HepG2 (cell line): ENCODE data around the gene CCDC106. TPM values are rescaled to one million over a fixed set of nuclear protein-coding genes. Genes with fewer than 3 reads are reported as not detected.
A peak's percentile ranks its signal among the peaks of the same experiment; 100 is the strongest.

Experiments used
- ADNP ChIP-seq: sonication (generic); formaldehyde crosslinking; IDR thresholded peaks from 2 replicates; pipeline ENCODE4 v1.4.0; 2020; ENCODE audit warnings: missing genetic modification reagents
- HDAC6 ChIP-seq: fragments of 200-600 bp; sonication (generic); IDR thresholded peaks from 2 replicates; pipeline ENCODE4 v1.7.0; 2017; ENCODE audit warnings: mild to moderate bottlenecking, antibody characterized with exemption, low read length, low read depth
- HMG20B ChIP-seq: conservative IDR thresholded peaks from 2 replicates; pipeline ENCODE4 v1.6.1; 2016; ENCODE audit warnings: missing genetic modification reagents, missing compliant biosample characterization
- HMGXB4 ChIP-seq, 2 experiments: sonication (generic) in 1 of 2; formaldehyde crosslinking in 1 of 2; IDR thresholded peaks; 2 replicates each; pipeline versions ENCODE4 v1.4.0 to v1.6.1; 2018 to 2020; ENCODE audit warnings: missing genetic modification reagents in 2 of 2, borderline replicate concordance in 1 of 2, low read depth in 1 of 2, mild to moderate bottlenecking in 1 of 2, missing biosample characterization in 1 of 2
- KDM3A ChIP-seq: IDR thresholded peaks from 2 replicates; pipeline ENCODE4 v1.6.1; 2018; ENCODE audit warnings: low read depth, missing compliant biosample characterization
- MTERF4 ChIP-seq: sonication (generic); formaldehyde crosslinking; IDR thresholded peaks from 2 replicates; pipeline ENCODE4 v1.8.0; 2023; ENCODE audit warnings: mild to moderate bottlenecking, missing genetic modification reagents
- PCBP2 ChIP-seq: fragments of 200-400 bp; formaldehyde crosslinking; optimal IDR thresholded peaks from 2 replicates; pipeline ENCODE3; 2018; ENCODE audit warnings: low read length, low read depth; ENCODE audit not compliant: poor library complexity, severe bottlenecking
- SAP130 ChIP-seq: IDR thresholded peaks from 2 replicates; pipeline ENCODE4 v1.6.1; 2016; ENCODE audit warnings: low read depth
- SMARCE1 ChIP-seq: fragments of 450-650 bp; IDR thresholded peaks from 2 replicates; pipeline ENCODE4 v1.6.1; 2017; ENCODE audit warnings: borderline replicate concordance
- SP5 ChIP-seq: IDR thresholded peaks from 2 replicates; pipeline ENCODE4 v1.6.1; 2016; ENCODE audit warnings: low read depth, borderline replicate concordance
- TSC22D2 ChIP-seq: sonication (generic); formaldehyde crosslinking; IDR thresholded peaks from 2 replicates; pipeline ENCODE4 v1.5.1; 2020; ENCODE audit warnings: missing genetic modification reagents, mild to moderate bottlenecking, borderline replicate concordance
- ZC3H4 ChIP-seq: sonication (generic); formaldehyde crosslinking; IDR thresholded peaks from 2 replicates; pipeline ENCODE4 v1.4.0; 2020; ENCODE audit warnings: missing genetic modification reagents, borderline replicate concordance
- ZEB1 ChIP-seq: IDR thresholded peaks from 2 replicates; pipeline ENCODE4 v1.6.1; 2012; ENCODE audit warnings: mild to moderate bottlenecking, low read depth, inconsistent platforms; ENCODE audit not compliant: insufficient replicate concordance
- ZFP82 ChIP-seq: sonication (generic); formaldehyde crosslinking; IDR thresholded peaks from 2 replicates; pipeline ENCODE4 v1.5.1; 2020; ENCODE audit warnings: mild to moderate bottlenecking, missing genetic modification reagents, borderline replicate concordance
- ZKSCAN8 ChIP-seq: IDR thresholded peaks from 2 replicates; pipeline ENCODE4 v1.6.1; 2016; ENCODE audit warnings: borderline replicate concordance, missing genetic modification reagents, missing compliant biosample characterization
- polyA plus RNA-seq, 8 experiments: library from polyadenylated mRNA; depleted of rRNA in 3 of 8; stranded (reverse) in 7 of 8; unstranded in 1 of 8; fragments of >200 nt; fragmentation: Illumina TruSeq in 4 of 8; extraction: Trizol in 4 of 8; gene quantifications; 2 replicates each; pipeline versions ENCODE4 v1.2.1 to v1.2.3, GENCODE V29; 2011 to 2016; ENCODE audit warnings: low read depth in 4 of 8, missing spikeins in 1 of 8, mixed read lengths in 1 of 8; ENCODE audit not compliant: insufficient read depth in 1 of 8
- total RNA-seq, 5 experiments: library from RNA; depleted of rRNA; stranded (reverse); fragments of >200 nt; fragmentation: Illumina TruSeq; extraction: Trizol; gene quantifications; 2 replicates each; pipeline ENCODE4 v1.2.3, GENCODE V29; 2016; ENCODE audit warnings: low read depth in 1 of 5
- TF ChIP-seq, protein P1 (sequence below): sonication (generic); formaldehyde crosslinking; IDR thresholded peaks from 2 replicates; pipeline ENCODE4 v1.4.0; 2020; ENCODE audit warnings: missing genetic modification reagents
- TF ChIP-seq, protein P2 (sequence below): sonication (generic); formaldehyde crosslinking; IDR thresholded peaks from 2 replicates; pipeline ENCODE4 v1.4.0; 2020; ENCODE audit warnings: missing genetic modification reagents
- TF ChIP-seq, protein P3 (sequence below): fragments of 450-650 bp; IDR thresholded peaks from 2 replicates; pipeline ENCODE4 v1.6.1; 2017; ENCODE audit warnings: mild to moderate bottlenecking

CCDC106 gene
- total and polyA plus RNA-seq, 2 of the 13 experiments (the other 11 are each of a cell fraction or from before 2014, with no cell fraction given): 4.7 to 8.8 TPM

DNA sequence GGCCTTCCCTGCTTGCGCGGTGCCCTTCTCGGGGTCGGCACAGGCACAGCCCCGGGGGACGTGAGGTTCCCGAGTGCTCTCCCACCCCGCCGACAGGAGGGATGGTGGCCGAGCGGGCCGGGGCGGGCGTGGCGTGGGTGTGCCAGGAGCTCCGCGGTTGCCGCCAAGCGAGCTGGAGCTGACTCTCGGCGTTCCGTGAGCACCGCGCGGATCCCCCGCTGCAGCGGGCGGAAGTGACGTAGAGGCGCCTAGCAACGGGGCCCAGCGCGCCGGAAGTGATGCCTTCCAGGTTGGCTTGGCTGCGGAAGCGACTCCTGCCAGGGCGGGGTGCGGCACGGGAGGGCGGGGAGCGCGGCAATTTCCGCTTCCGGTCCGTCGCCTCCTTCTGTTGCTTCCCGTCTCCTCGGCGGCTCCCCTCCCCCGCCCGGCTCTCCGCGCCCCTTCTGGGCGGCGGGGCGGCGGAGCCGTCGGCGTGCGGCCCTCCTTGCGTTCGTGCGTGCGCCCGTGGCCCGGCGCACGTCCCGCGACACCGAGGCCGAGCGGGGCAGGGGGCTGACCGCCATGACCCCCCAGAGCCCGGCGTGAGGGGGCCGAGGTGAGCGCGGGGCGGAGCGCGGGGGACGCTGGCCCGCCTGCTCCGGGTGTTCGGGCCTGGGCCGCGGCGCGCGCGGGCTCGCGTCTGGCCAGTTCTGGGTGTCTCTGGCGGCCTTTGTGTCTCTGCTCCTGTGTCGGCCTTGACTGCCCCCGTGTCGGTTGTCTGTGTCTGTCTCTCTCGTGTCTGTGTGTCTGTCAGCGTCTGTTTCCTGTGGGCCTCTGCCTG, 27.0 kb downstream of the CCDC106 start, which contains the start of gene EPN1 (continued):
- TF ChIP-seq, protein P1, sequence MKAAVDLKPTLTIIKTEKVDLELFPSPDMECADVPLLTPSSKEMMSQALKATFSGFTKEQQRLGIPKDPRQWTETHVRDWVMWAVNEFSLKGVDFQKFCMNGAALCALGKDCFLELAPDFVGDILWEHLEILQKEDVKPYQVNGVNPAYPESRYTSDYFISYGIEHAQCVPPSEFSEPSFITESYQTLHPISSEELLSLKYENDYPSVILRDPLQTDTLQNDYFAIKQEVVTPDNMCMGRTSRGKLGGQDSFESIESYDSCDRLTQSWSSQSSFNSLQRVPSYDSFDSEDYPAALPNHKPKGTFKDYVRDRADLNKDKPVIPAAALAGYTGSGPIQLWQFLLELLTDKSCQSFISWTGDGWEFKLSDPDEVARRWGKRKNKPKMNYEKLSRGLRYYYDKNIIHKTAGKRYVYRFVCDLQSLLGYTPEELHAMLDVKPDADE (CRISPR knock-in tag): no peak
- peak; percentile 94 for TF ChIP-seq SAP130 (CRISPR knock-in tag)
- TF ChIP-seq ZC3H4: no peak
- TF ChIP-seq ZKSCAN8 (CRISPR knock-in tag): no peak; the same call in 1 of the 2 replicates
- TF ChIP-seq ZFP82: 0 out of 2 replicates have a peak, but pooled peaks have one; percentile 71
- no peak for TF ChIP-seq ADNP (CRISPR knock-in tag)
- no peak for TF ChIP-seq HDAC6
- TF ChIP-seq SMARCE1: no peak
- TF ChIP-seq ZEB1: no peak
- TF ChIP-seq PCBP2: no peak
- TF ChIP-seq, protein P2, sequence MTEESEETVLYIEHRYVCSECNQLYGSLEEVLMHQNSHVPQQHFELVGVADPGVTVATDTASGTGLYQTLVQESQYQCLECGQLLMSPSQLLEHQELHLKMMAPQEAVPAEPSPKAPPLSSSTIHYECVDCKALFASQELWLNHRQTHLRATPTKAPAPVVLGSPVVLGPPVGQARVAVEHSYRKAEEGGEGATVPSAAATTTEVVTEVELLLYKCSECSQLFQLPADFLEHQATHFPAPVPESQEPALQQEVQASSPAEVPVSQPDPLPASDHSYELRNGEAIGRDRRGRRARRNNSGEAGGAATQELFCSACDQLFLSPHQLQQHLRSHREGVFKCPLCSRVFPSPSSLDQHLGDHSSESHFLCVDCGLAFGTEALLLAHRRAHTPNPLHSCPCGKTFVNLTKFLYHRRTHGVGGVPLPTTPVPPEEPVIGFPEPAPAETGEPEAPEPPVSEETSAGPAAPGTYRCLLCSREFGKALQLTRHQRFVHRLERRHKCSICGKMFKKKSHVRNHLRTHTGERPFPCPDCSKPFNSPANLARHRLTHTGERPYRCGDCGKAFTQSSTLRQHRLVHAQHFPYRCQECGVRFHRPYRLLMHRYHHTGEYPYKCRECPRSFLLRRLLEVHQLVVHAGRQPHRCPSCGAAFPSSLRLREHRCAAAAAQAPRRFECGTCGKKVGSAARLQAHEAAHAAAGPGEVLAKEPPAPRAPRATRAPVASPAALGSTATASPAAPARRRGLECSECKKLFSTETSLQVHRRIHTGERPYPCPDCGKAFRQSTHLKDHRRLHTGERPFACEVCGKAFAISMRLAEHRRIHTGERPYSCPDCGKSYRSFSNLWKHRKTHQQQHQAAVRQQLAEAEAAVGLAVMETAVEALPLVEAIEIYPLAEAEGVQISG (CRISPR knock-in tag): peak; percentile 95
- peak; percentile 46 to 75; a peak in 3 of 4 replicates for TF ChIP-seq HMGXB4 (CRISPR knock-in tag; IDR thresholded peaks at IDR 0.05; ENCODE audit: borderline replicate concordance in 1 of 2, low read depth in 1 of 2)
- TF ChIP-seq, protein P3, sequence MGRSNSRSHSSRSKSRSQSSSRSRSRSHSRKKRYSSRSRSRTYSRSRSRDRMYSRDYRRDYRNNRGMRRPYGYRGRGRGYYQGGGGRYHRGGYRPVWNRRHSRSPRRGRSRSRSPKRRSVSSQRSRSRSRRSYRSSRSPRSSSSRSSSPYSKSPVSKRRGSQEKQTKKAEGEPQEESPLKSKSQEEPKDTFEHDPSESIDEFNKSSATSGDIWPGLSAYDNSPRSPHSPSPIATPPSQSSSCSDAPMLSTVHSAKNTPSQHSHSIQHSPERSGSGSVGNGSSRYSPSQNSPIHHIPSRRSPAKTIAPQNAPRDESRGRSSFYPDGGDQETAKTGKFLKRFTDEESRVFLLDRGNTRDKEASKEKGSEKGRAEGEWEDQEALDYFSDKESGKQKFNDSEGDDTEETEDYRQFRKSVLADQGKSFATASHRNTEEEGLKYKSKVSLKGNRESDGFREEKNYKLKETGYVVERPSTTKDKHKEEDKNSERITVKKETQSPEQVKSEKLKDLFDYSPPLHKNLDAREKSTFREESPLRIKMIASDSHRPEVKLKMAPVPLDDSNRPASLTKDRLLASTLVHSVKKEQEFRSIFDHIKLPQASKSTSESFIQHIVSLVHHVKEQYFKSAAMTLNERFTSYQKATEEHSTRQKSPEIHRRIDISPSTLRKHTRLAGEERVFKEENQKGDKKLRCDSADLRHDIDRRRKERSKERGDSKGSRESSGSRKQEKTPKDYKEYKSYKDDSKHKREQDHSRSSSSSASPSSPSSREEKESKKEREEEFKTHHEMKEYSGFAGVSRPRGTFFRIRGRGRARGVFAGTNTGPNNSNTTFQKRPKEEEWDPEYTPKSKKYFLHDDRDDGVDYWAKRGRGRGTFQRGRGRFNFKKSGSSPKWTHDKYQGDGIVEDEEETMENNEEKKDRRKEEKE: no peak
- TF ChIP-seq MTERF4 (CRISPR knock-in tag): no peak
- no peak for TF ChIP-seq SP5
- no peak for TF ChIP-seq TSC22D2 (CRISPR knock-in tag)
- TF ChIP-seq KDM3A (CRISPR knock-in tag): no peak
- no peak for TF ChIP-seq HMG20B (CRISPR knock-in tag)
